IPS DF 6.9 (cell line): ENCODE results near the gene COMT.

Experiments used
- DNase-seq: peaks from one replicate; pipeline ENCODE4 v3.0.0-alpha.2; 2013; ENCODE audit warnings: low read depth, low spot score
- H3K27ac ChIP-seq: one replicate; pipeline ENCODE4 v1.5.1; 2013; ENCODE audit warnings: low read length, control low read depth
- H3K27me3 ChIP-seq: 2 replicates; pipeline ENCODE4 v1.6.1; 2013; ENCODE audit warnings: mild to moderate bottlenecking, low read length; ENCODE audit not compliant: control insufficient read depth, insufficient read depth
- H3K36me3 ChIP-seq: 2 replicates; pipeline ENCODE4 v1.6.1; 2013; ENCODE audit warnings: low read length; ENCODE audit not compliant: control insufficient read depth, insufficient read depth
- H3K4me1 ChIP-seq: 2 replicates; pipeline ENCODE4 v1.6.1; 2013; ENCODE audit warnings: low read length; ENCODE audit not compliant: control insufficient read depth, insufficient read depth
- H3K4me3 ChIP-seq: 2 replicates; pipeline ENCODE4 v1.5.1; 2013; ENCODE audit warnings: mild to moderate bottlenecking, low read length
- H3K9me3 ChIP-seq: 2 replicates; pipeline ENCODE4 v1.6.1; 2013; ENCODE audit warnings: low read length, inconsistent platforms; ENCODE audit not compliant: control insufficient read depth, insufficient read depth
- WGBS: extraction: QIAGEN DNeasy Blood & Tissue Kit; methylation state at CpG from one replicate; pipeline ENCODE4 v1.1.7; 2013; ENCODE audit warnings: mixed read lengths, missing lambda C conversion rate; ENCODE audit not compliant: insufficient read length, insufficient coverage; 5-methylcytosine and 5-hydroxymethylcytosine counted together

Gene COMT

DNA sequence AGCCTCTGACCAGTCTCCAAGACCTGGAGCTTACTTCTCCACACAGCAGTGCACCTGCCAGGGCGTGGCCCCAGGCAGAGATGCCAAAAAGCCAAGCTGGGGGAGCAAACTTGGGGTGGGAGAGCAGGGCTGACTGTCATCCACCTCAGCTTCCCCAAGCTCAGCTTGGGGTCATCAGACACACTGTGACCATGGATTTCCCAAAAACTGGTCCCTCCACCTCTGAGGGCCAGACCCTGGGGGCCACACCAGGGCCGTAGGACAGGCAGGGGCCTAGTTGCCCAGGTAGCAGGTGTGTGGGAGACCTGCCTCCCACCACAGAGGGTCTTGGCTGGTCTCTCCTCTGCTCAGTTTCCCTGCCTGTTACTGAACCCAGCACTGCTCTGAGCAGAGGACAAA lies 44.4 kb downstream of the COMT start:
- no peak for DNase-seq
- no peak overlapping the region for H3K27ac ChIP-seq
- no CpG with 5 or more reads among the region's 2 CpGs for WGBS
- H3K27me3 ChIP-seq = no peaks in the 10 kb centered on the region
- H3K4me1 ChIP-seq = peaks cover 3% of the 10 kb centered on the region; the same call in 1 of the 2 replicates
- peak overlapping the region; percentile 78; the same call in 1 of the 2 replicates for H3K4me3 ChIP-seq
- H3K9me3 ChIP-seq = no peaks in the 10 kb centered on the region
- peaks cover 11% of the 10 kb centered on the region; the same call in 1 of the 2 replicates for H3K36me3 ChIP-seq

GRCh38 chr22:19986410-19987341 lies 45.1 kb downstream of the COMT start:
- no peak overlapping the region for H3K27ac ChIP-seq
- no CpG with 5 or more reads among the region's 76 CpGs for WGBS
- no peak for DNase-seq

DNA sequence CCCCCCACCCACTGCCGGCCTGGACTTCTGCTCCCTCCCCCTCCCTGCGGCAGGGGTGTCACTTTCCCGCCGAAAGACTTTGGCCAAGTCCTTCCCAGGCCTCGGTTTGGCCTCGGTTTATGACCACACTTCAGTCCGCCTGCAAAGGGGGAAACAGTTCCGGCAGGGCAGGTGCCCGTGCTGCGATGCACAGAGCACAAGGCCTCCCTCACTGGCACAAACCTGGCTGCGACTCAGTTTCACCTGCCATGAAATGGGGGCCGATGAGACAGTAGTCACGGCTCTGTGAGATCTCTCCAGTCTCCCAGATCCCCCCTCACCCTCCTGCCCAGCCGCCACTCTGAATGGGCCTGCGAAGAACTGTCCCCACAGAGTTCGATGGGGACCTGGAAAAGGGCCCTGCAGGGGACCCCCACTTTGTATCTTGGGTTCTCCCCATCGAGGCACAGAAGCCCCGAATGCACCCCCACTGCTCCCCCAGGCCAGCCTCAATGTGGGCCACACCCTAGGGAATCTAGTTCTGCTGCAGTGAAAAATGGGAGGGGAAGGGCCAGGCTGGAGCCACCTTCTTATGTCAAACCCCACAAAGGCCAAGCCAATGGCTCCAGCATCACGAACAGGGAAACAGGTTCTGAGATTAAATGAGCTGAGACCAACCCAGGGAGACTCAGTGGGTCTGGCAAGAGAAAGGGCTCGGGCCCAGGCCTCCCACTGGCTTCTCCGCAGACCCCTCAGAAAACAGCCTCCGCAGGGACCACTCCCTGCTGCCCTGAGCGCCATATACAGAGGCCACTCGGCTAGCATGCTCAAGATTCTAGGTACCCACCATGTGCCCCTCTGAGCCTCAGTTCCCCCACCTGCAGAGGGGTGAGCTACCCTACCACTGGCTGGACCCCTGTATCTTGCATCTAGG lies 46.1 kb downstream of the COMT start:
- WGBS = no CpG with 5 or more reads among the region's 24 CpGs
- Histone ChIP-seq H3K4me1 (peaks cover 3% of the 10 kb centered on the region; the same call in 1 of the 2 replicates), H3K36me3 (no peaks in the 10 kb centered on the region), H3K27me3 (no peaks in the 10 kb centered on the region), H3K4me3 (no peak overlapping the region), H3K9me3 (no peaks in the 10 kb centered on the region), H3K27ac (no peak overlapping the region)
- no peak for DNase-seq

More at GRCh38 chr22:19986410-19987341, 45.1 kb downstream of the COMT start:
- H3K4me3 ChIP-seq = peak overlapping the region; percentile 78; the same call in 1 of the 2 replicates
- no peaks in the 10 kb centered on the region for H3K27me3 ChIP-seq
- no peaks in the 10 kb centered on the region for H3K9me3 ChIP-seq
- H3K36me3 ChIP-seq = peaks cover 4% of the 10 kb centered on the region; the same call in 1 of the 2 replicates
- peaks cover 3% of the 10 kb centered on the region; the same call in 1 of the 2 replicates for H3K4me1 ChIP-seq

- Histone ChIP-seq H3K27ac (no peak overlapping the region), H3K4me1 (peaks cover 3% of the 10 kb centered on the region; the same call in 1 of the 2 replicates), H3K9me3 (no peaks in the 10 kb centered on the region), H3K36me3 (no peaks in the 10 kb centered on the region), H3K27me3 (no peaks in the 10 kb centered on the region), H3K4me3 (no peak overlapping the region)
- WGBS = no CpG with 5 or more reads among the region's 9 CpGs
- no peak for DNase-seq
These were observed 46.8 kb downstream of the COMT start for GRCh38 chr22:19988331-19988808.

DNA sequence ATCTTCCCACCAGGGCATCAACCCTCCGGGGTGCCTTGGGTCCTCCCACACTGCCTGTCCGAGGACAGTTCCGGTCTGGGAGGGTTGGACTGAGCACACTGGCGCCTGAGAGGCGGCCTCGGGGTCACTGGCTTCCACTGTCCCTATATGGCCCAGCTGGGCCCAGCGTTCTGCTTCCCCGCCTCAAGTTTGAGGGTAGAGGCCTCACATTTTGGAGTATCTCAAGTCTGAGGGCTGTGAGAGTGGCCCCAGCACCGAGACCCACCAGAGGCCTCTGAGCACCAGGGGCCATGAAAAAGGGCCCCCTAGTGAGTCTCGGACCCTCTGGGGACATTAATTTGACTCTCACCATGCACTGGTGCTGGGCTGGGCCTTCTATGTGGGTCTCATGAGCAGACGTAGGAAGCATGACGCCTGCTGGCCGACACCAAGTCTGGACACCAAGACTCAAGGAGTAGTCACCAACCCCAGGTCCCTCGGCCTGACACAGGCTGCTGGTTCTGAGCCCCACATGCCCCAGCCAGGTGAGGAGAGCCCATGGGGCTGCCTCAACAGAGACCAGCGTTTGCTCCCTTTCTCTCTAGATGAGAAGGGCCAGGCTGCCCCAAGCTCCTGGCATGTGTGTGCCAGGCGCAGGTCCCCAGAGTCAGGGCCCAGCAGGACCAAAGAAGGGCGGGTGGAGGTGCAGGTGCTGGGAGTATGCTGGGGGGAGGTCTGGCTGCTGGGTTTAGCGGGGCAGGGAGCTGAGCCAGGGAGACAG lies 47.6 kb downstream of the COMT start:
- no CpG with 5 or more reads among the region's 18 CpGs for WGBS
- no peaks in the 10 kb centered on the region for H3K9me3 ChIP-seq
- no peaks in the 10 kb centered on the region for H3K36me3 ChIP-seq
- peaks cover 3% of the 10 kb centered on the region; the same call in 1 of the 2 replicates for H3K4me1 ChIP-seq
- H3K27ac ChIP-seq = no peak overlapping the region
- no peak overlapping the region for H3K4me3 ChIP-seq
- no peak for DNase-seq
- no peaks in the 10 kb centered on the region for H3K27me3 ChIP-seq

GRCh38 chr22:19989725-19990067 lies 48.1 kb downstream of the COMT start:
- WGBS = no CpG with 5 or more reads among the region's 3 CpGs
- Histone ChIP-seq H3K27me3 (no peaks in the 10 kb centered on the region), H3K9me3 (no peaks in the 10 kb centered on the region), H3K36me3 (no peaks in the 10 kb centered on the region), H3K27ac (no peak overlapping the region), H3K4me1 (peaks cover 3% of the 10 kb centered on the region; the same call in 1 of the 2 replicates), H3K4me3 (no peak overlapping the region)
- no peak for DNase-seq

DNA sequence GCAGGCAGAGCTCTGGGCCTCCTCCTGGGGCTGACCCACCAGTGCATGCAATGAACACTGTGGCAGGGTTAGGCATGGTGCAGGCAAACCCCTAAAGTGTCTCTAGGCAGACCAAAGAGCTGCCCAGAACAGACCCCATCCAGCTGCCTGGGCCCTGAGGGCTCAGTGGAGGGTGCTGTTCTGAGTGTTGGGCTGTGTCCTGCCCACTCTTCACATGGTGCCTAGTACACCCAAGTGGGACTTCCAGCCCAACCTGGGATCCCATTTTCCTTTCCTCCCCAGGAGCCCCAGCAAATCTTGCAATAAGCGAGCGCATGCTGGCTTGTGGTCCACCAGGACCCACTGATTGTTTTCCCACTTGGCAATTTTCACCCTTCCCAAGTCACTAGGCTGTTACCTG lies 48.6 kb downstream of the COMT start:
- no peaks in the 10 kb centered on the region for H3K9me3 ChIP-seq
- H3K27me3 ChIP-seq = no peaks in the 10 kb centered on the region
- H3K27ac ChIP-seq = no peak overlapping the region
- no CpG with 5 or more reads among the region's 2 CpGs for WGBS
- DNase-seq = no peak
- H3K4me3 ChIP-seq = no peak overlapping the region
- peaks cover 3% of the 10 kb centered on the region; the same call in 1 of the 2 replicates for H3K4me1 ChIP-seq
- no peaks in the 10 kb centered on the region for H3K36me3 ChIP-seq

GRCh38 chr22:19990609-19991394 lies 49.2 kb downstream of the COMT start:
- no peak overlapping the region for H3K4me3 ChIP-seq
- no peaks in the 10 kb centered on the region for H3K27me3 ChIP-seq
- H3K4me1 ChIP-seq = peaks cover 3% of the 10 kb centered on the region; the same call in 1 of the 2 replicates
- WGBS = no CpG with 5 or more reads among the region's 20 CpGs
- no peak overlapping the region for H3K27ac ChIP-seq
- H3K9me3 ChIP-seq = no peaks in the 10 kb centered on the region
- no peak for DNase-seq
- no peaks in the 10 kb centered on the region for H3K36me3 ChIP-seq

- Histone ChIP-seq H3K4me1 (no peaks in the 10 kb centered on the region), H3K9me3 (no peaks in the 10 kb centered on the region), H3K27me3 (no peaks in the 10 kb centered on the region), H3K4me3 (no peak overlapping the region), H3K27ac (no peak overlapping the region), H3K36me3 (no peaks in the 10 kb centered on the region)
- DNase-seq = no peak
These were observed 49.7 kb downstream of the COMT start for GRCh38 chr22:19991395-19991644.
